Kidney tubule cell (primary cell): Measurements from ENCODE around the gene RFLNA.
A peak's percentile ranks its signal among the peaks of the same experiment; 100 is the strongest.

Experiments used
- DNase-seq: peaks from one replicate; pipeline ENCODE4 v3.0.0-alpha.2; 2018; ENCODE audit warnings: low spot score

The RFLNA gene

DNA sequence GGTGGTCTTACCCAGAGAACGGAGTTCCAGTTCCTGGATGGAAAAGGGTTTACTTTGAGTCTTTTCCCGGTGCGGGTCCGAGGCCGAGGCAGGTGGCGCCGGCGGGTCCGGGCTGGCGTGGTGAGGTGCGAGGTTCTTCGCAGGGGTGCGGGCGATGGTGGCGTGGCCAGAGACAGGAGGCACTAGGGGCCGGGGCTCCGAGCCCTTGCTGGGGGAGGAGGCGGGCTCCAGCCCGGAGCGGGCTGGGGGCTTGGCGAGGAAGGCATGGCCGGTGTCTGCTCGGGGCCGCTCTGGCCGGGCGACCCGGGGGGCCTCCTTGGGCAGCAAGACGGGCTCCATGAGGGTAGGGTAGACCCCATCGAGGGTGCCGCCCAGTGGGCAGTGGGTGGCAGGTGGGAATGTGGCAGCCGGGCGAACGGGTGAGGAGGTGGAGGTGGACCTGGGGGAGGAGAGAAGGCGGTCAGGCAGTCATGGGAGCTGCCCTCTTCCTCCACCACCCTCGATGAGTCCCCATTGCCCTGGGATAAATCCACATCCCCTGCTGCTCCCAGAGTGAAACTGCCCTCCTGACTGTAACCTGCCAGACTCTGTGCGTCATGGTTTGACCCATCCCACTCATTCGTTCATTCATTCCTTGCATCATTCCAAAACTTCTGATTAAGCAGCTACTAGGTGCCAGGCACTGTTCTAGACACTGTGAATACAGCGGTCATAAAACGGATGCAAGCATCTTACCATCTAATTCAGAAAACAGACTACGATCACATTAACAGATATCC is 42.0 kb downstream of the RFLNA start:
- no peak for DNase-seq

DNA sequence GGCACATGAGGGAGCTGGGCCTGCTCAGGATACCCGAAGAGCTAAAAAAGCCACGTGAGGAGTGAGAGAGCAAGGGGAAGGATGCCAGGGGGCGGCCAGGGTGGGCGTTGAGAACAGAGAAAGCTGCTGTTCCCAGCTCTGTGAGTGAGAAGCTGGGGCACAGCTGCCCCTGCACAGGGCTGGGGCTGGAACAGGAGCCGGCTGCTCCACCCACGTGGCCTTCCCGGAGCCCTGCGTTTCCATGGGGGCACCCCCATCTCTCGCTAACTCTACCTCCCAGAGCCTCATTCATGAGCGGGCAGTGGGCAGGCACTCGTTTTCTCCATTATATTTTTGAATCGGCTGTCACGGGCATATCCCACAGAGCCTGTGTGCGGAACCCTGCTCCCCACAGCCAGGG is 42.7 kb downstream of the RFLNA start:
- no peak for DNase-seq

DNA sequence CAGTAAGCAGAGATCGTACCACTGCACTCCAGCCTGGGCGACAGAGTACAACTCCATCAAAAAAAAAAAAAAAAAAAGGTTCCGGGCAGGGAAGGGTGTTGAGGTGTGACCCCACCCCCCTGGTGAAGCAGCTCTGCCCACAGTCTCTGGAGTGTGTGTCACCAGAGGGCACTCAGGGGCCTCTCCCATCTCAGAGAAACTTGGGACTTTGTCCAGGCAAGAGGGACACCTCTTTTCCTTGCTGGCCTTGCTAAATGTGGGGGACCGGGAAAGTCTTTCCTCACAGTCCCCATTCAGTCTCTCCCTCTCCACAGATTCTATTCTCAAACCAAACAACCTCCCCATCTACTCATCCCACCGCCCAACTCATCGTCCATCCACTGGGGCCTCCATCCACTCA is 43.6 kb downstream of the RFLNA start:
- DNase-seq, result no peak

DNA sequence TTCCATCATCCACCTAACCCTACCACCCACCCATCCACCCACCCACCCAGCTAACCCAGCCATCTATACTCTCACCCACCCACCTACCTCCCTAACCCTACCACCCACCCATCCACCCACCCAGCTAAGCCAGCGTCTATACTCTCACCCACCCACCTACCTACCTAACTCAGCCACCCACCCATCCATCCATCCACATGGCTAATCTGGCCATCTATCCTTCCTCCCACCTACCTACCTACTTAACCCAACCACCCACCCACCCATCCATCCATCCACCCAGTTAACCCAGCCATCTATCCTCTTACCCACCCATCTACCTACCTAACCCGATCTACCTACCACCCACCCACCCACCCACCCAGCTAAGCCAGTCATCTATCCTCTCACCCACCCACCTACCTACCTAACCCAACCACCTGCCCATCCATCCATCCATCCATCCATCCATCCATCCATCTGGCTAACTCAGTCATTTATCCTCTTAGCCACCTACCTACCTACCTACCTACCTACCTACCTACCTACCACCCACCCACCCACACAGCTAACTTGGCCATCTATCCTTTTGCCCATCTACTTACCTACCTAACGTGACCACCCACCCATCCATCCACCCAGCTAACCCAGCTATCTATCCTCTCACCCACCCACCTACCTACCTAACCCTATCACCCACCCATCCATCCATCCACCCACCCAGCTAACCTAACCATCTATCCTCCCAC is 44.1 kb downstream of the RFLNA start:
- no peak for DNase-seq

DNA sequence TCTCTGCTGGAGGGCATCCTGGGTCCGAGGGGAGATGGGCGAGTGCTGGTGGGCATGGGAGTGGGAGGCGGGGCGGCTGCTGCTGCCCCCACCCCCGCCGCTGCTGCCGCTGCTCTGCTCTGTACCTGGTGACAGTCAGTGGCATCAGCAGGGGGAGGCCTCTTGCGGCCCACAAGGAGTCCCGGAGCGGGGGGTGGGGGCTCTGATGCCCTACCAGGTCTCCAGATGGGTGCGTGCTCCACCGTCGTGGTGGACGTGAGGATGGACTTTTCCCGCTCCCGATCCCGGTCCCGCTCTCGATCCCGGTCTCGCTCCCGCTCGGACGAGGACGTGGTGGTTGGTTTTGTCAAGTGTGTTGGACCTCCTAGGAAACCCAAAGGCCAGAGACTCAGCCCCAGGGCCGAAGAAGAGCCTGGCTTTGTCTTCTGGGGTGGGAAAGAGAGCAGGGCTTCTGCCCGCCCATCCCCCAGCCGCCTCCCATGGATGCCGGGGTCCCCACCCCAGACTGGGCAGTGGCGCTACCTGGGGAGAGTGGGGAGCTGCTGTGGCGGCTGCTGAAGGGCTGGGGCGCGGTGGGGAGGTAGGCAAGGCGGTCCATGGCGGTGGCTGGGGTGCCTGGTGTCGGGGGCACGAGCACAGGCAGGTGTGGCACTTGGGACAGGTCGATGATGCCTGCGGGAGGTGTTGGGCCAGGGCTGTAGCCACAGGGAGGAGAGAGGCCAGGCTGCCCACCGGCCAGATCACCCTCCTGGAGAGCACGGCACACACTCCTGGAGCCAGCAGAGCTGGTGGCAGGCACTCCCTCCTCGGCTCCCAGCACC is 45.4 kb downstream of the RFLNA start:
- no peak for DNase-seq

DNA sequence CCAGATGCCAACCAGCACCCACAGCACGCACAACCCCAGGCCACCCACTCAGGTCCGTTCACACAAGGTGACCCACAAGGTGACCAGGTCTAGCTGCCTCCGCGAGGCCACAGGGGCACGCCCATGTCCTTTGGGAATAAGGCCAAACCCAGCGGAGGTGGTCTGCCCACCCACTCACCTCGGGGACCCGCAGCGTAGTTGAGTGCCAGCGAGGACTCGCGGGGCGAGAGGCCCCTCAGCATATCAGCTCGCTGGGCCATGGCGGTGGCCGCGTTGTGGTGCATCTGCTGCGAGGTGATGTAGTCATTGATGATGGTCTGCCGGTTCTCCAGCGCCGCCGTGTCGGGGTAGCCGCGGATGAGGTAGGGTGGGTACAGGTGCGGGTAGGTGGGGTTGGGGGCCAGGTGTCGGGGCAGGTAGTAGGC is 46.8 kb downstream of the RFLNA start:
- no peak for DNase-seq

DNA sequence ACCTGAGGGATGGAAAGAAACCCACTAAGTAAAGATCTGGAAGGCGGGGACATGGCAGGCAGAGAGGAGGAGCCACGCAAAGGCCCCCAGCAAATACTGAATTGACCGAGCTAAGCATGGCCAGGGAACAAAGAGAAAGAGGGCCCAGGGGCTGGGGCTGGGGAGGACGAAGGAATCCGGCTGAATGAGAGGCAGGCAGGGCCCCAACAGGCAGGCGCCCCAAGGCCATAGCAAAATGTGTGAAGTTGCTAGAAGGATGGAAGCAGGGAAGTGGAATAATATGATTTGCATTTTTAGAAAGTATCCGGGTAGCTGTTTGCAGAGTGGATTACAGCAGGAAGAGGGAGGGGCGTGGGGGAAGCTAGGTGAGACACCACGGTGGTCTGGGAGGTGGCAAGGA is 49.1 kb downstream of the RFLNA start:
- DNase-seq, result no peak

DNA sequence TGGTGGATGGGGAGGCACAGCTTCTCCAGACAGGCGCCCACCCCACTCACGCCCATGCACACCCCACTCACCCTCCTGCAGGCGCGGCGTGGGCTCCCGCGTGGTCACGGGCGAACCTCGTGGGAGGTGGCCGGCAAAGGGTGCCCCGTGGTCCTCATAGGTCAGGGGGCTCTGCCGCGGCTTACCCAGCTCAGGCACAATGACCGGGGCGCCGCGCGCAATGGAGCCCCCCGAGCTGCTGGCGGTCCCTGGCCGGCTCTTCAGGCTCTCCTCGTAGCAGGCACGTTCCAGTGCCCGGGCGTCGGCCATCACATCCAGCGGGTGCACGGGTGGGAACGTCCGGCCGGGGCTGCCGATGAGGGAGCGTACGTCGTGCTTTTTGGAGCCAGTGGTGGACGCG is 49.6 kb downstream of the RFLNA start:
- DNase-seq, result no peak

DNA sequence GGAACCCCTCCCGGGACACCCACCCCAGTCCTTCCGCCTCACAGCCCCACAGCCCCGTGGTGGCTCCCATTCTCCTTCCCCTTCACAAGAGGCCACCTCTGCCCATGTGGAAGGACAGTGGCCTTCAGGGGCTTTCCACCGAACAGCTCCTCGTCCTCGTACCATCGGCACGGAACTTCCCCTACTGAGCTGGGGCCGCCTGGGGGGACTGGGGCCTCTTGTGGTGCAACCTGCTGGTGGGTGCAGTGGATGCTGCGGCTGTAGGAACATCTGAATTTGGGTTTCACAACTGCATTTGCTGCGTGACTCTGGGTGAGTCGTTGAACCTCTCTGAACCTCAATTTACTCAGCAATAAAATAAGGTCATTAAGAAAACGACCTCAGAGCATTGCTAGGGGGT is 50.9 kb downstream of the RFLNA start:
- no peak for DNase-seq

DNA sequence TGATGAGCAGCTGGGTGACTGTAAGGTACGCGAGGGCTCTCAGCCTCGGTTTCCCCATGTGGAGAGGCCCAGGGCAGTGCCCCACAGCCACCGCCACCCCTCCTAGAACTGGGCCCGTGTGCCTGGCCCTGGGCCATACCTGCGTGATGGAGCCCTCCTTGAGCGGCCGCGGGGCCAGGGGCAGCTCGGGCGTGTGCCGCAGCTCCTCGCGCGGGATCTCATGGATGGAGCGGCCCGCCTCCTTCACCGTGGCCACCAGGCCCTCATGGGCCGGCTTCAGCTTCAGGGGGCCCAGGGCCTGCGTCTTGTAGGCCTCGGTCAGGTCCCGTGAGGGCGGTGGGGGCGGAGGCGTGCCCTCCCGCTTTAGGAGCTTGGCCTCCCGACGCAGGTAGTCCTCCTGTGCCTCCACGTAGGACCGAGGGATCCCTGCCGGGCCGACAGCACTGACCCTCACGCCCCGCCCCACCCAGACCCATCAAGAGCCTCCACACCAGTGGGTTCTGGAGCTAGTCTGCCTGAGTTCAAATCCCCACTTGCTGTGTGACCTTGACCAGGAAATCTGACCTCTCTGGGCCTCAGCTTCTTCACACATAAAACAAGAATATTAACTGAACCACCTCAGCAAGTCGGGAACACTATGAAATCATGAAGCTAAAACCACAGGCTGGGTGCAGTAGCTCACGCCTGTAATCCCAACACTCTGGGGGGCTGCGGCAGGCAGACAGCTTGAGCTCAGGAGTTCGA is 51.7 kb downstream of the RFLNA start:
- no peak for DNase-seq

DNA sequence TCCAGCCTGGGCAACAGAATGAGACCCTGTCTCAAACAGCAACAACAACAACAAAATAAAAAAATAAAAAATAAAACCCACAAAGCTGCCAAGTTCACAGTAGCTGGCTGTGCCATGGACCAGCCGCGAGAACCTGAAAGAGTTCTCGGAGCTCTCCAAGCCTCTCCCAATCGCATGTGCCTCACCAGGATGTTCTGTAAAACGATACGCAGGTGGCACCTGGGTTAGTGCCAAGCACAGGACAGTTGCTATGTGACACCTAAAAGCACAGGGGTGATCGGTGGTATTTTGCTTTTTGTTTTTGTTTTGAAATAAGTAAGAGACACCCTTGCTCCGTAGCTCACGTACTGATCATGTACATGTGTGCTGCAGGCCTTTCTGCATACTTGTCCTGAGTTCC is 52.4 kb downstream of the RFLNA start:
- no peak for DNase-seq

DNA sequence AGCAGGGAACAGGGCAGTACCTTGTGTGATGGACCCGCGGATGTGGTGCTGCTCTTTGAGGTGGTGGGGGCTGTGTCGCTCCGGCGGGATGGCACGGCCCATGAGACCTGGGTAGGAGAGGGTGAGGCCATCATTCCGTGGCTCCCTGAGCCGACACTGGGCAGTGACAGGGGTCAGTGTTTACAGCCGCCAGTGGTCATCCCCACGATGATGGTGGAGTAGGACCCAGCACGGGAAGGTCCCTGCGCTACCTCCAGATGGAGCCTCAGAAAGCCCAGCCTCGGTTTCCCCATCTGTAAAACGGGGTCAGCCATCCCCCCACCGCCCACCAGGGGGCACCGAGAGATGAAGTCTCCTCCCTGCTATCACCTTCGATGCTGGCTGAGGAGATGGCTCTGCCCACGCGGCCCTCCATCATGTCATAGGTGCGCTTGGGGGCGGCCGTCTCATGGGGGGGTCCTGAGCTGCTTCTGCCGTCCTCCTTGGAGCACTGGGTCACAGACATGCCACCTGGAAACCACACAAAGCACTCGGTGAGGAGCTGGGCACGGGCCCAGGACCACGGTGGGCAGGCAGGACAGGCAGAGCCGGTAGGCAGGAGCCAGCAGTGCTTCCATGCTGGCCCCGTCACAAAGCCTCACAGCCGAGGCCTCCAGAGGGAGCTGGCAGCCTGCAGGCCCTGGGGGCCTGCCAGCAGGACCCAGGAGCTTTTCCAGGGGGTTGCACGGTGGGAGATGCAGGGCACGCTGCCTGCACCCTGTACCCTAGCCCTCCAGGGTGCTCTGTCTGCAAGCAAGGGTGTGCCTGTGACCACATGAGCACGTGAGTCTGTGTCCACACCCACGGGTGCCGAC is 53.1 kb downstream of the RFLNA start:
- DNase-seq, result no peak

DNA sequence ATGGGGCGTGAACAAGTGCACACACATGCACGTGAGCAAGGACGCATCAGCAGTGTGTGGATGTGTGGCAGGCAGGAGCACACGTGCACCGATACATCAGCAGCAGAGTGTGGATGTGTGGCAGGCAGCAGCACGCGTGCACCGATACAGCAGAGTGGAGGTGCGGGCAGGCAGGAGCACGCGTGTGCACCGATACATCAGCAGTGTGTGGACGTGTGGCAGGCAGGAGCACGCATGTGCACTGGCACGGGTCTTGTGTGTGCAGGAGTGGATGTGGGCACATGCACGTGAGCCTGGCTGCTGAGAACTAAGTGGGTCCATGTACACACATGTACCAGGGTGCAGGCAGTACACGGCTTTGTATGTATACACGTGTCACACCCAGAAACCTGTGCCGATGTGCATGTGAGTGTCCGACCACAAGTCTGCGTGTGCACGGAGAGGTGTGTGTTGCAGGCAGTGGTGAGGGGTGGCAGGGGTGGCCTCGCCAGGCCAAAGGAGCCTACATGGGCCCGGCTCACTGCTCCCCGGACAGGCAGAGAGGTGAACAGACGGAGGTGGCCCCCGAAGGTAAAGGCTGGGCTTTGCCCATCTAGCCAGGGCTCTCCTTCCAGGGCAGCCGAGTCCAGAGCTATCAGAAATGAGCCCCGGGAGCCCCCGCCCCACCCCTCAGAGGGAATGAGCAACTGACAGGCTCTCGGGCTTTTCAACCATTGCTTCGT is 53.9 kb downstream of the RFLNA start:
- no peak for DNase-seq

DNA sequence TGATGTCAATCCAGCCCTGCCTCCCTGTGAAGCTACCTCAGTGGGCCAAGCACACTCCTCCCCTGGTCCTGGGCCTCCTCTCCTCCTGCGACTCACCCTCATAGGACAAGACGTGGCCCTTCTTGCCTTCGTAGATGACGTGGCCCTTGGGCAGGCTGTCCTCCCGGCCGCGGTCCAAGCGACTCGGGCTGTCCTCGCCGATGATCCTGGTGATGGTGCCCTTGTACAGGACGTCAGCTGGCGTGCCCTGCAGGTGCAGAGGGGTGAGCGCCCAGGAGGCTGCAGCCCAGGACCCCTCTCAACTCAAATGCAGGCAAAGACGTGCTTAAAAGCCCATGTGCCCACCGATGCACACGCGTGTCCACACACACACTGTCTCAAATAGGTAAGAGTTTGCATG is 55.6 kb downstream of the RFLNA start:
- DNase-seq, result no peak

DNA sequence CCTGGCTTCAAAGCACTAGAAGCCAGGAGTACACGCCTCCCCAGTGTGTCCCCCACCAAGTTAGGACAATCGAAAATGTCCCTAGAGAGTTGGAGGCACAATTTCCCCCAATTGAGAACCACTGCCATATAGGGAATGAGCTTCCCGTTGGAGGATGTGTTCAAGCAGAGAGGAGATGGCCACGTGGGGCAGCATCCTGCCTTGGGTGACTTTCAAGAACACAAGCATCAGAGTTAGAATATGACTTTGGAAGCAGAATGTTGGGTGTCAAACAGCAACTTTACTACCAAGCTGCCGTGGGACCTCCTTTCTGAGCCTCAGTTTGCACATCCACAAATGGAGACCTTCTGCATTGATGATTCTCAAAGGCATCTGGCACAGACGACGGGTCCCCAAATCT is 56.5 kb downstream of the RFLNA start:
- no peak for DNase-seq

DNA sequence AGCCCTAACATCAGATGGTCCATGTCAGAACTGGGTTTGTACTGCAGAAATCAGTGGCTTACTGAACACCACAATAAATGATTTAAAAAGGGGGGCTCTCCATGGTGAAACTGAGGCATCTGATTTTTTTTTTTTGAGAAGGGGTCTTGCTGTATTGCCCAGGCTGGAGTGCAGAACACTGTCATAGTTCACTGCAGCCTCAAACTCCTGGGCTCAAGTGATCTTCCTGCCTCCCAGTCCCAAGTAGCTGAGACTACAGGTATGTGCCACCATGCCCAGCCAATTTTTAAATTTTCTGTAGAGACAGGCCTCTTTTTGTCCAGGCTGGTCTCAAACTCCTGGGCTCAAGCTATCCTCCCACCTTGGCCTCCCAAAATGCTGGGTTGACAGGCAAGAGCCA is 57.4 kb downstream of the RFLNA start:
- no peak for DNase-seq

DNA sequence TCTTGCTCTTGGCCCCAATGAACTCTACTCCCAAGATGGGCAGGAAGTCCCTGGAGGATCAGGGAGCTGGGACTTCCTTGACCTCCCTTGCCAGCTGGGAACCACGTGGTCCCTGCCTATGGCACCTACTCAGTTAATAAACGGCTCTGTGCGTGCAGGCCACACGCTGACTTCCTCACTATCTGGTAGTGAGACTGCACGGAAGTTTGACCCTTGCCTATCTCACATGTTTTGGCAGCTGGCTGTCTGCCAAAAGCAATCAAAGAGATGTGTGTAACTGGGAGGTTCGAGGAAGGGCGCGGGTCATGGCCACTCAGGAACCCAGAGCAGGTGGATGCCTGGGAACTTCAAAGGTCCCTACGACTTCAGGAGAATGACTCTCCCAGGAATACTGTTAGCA is 57.9 kb downstream of the RFLNA start:
- peak; percentile 85 for DNase-seq

DNA sequence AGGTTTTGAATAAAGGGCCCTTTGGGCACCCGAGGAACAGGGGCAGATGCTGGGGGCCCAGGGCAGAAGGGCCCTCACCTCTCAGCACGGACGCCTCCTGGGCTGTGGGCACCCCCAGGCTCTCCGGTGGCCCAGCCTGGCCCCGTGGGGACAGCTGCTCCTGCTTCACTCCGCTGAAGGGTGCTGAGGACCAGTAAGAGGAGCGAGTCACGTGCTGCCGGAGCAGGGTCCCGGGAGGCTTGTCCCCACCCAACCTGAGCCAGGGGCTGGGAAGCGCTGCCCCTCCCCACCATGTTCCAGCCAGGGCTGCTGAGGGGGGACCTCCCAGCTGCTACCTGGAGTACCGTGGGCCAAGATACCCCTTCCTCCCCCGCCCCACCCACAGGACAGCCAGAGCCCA is 59.5 kb downstream of the RFLNA start:
- DNase-seq, result no peak

DNA sequence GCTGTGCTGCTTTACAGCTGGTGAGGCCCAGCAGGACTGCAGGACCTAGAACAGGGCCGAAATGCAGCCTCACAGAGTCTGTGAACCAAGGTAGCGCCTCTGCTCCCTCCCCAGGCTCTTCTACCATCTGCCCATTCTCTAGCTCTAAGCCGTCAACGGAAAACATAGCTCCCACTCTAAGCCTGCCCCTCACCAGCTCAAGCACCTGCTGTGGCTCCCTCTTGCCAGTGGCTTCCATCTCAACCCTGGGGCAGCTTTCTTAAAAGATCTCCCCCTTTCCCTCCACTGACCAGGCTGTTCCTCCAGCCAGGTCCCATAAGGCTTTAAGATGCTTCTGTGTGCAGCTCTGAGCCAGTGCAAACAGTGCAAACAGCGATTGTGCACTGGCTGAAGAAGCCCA is 61.3 kb downstream of the RFLNA start:
- no peak for DNase-seq

DNA sequence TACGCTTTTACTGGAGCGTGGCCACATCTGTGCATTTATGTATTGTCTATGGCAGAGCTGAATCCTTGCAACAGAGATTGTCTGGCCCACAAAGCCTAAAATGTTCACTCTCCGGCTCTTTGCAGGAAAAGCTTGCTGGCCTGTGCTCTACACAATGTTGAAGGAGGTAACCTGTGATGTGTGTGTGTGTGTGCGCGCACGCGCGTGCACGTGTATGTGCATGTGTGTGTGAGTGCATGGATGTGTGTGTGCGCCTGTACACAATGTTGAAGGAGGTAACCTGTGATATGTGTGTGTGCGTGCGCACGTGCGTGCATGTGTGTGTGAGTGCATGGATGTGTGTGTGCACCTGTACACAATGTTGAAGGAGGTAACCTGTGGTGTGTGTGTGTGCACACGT is 62.7 kb downstream of the RFLNA start:
- no peak for DNase-seq

DNA sequence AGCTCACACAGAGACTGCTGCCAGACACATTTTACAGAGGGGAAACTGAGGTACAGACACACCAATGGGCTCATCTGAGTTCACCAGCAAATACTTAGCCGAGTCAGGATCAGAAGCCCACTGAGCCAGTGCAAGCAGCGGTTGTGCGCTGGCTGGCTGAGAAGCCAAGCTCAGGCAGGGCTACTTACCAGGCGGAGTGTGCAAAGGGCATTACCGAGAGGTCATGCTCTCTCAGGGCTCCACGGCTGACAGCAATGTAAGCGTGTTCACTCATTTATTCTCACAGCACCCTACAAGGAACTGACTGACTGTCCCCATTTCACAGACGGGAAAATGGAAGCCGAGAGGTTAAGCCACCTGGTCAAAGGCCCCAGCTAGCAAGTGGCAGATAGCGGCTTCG is 63.7 kb downstream of the RFLNA start:
- no peak for DNase-seq
